HS-27A (cell line): ENCODE results near the gene NCAM1.
A peak's percentile ranks its signal among the peaks of the same experiment; 100 is the strongest.

Experiments
- DNase-seq: peaks from one replicate; pipeline ENCODE4 v3.0.0-alpha.2; 2012; ENCODE audit warnings: low read depth, missing footprints

Gene NCAM1

DNA sequence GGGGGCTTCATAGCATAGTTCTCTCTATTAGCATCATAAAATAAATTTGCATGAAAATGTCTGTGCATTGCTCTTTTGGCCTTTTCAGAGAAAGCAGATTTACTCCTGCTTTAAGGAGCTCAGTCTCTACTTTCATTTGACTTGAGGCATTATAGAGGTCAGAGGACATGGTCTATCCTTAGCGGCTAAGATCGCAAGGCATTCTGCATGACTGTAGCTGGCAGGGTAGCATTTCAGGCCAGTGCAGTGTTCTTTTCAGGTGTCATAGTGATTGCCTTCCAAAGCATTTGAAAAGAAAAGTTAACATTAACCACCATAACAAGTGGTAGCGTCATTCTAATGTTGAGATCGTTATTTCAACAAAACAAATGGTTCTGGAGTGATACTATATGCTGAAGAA is 126.5 kb downstream of the NCAM1 start:
- no peak for DNase-seq

DNA sequence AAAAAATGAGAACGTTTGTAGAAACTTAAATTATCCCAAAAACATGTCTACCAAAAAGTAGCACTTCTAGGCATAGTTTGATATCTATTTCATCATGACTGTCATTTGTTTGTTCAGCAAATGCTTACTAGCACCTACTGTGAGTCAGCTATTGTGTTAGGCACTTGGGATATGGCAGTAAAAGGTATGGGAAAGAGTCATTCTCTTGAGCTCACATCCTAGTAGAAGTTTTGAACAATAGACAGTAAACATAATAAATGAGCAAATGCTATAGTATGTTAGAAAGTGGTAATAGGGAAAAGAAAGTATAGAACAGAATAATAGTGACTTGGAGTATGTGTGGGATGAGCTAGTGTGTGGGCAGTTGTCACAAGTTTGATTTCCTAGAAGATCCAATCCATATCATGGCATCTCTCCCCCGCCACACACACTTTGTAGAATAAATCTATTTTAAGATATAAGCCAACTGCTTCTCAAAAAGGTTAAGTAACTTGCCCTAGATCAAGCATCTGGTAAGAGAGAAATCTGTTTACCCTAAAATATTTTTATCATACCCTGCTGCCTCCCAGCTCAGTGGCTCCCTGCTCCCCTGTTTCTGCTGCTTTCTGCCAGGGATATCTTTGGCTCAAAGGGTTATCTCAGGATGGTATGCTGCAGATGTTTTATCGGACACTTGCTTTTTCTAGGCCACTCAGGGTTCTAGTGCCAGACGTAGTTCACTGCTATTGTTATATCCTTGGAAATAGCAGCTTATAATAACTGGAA is 129.7 kb downstream of the NCAM1 start:
- DNase-seq, result no peak

DNA sequence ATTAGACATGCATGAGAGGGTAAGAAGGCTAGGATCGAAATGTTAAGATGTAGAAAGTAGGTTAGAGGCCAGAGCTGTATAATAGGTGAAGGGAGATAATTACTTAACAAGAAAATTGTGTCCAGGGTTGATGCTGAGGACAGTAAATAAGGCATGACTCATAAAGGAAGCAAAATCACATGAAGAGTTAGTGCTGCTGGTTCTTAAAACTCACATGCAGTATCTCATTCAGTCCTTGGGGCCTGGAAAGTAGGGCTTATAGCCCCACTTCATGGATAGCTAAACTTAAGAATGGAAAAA is 130.2 kb downstream of the NCAM1 start:
- DNase-seq, result no peak

DNA sequence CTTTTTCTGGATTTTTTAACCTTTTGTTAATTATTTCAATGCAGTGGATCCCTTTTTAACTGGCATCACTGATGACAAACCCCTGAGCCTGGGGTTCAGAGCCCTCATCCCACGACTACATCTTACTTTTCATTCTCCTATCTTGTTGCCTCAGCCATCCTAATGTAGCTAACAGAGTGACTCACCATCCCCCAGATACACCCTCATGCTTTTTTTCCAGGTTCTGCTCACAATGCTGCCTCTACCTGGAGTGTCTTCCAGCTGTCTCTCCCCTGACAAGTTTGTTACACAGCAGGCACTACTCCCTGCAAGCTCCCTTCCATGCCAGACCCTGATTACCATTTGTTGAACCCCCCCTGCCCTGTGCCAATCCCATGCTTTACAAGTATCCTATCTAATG is 135.4 kb downstream of the NCAM1 start:
- DNase-seq, result no peak

DNA sequence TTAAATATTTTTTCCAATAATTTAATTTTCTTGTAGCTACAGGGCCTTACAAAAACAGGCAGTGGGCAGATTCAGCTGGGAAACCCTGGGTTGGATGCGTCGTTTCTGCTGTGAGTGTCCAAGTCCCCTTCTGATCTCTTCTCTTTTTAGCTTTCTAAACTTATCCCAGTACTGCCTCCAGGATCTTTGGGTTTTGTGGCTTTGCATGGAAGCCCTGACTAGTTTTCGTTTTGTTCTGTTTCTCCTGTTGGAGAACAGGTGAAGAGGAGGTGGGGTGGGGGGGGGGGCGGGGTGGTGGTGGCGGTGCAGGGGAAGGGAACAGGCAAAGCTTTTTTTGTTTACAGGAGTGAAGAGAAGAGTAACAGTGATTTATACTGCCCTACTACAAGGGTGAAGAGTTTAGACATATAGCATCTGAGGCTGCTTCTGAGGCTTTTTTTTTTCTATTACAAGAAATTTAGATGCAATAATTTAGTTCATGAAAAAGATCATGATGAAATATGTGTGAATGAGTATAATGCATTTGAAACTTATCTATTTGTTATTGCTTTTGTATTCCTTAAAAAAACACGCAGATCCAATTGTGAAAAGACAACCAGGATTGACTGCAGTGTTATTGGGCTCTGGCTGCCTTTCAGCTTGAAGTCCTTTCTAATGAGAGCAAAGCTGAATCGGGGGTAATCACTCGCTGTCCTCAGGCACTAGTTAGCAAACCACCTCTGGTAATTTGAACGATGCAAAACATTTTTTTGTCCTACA is 142.9 kb downstream of the NCAM1 start:
- no peak for DNase-seq

DNA sequence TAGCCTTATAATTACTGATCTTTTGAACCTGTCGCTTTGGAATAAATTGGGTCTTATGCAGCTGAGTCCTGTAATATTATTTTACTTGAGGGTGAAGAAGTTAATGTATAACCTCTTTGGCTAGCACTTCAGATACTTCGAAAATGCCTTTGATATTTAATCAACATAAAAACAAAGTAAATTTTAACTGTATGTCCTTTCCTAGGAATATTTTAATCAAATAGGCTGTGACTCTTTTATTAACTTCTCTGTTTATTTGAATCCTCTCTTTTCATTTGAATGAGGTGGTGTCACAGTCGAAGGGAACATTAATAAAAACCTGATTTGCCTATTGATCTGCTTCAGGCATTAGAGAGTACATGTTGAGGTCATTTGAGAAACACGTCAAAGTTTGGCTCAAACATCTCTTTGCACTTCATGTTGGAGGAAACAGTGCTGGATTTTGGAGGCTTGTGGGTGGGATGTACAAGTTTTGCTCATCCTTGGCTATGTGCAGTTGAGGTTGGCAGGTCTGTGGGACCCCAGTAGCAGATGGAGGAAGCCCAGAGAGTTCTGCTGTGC is 143.6 kb downstream of the NCAM1 start:
- DNase-seq, result no peak

DNA sequence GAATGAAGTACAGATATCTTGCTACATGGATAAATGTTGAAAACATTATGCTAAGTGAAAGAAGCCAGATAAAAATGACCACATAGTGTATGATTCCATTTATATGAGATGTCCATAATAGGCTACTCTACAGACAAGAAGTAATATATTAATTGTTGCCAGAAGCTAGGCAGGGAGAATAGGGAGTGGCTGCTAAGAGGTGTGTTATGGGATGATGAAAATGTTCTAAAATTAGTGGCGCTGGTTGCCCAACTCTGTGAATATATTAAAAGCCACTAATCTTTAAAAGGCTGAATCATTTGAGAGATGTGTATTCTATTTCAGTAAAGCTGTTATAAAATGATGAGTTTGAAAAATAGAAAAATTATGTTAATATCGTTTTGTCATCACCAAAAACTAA is 144.4 kb downstream of the NCAM1 start:
- DNase-seq, result no peak

DNA sequence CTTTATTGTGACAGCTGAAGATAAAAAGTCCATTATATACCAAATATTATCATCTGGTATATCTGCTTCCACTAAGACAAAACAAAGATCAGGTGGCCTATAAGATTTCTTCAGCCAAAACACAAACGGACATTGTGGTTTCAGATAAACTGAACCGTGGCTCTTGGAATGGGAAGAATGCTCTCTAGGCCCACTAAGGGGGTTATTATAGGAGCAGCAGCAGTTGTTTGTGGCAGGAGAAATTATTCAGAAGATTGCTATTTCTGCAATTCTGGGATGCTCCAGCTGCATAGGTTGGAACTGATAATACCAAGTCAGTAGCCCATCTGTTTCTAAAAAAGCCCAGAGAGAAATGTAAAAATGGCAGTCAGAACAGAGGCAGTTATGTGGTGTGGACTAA is 145.3 kb downstream of the NCAM1 start:
- peak; percentile 45 for DNase-seq

DNA sequence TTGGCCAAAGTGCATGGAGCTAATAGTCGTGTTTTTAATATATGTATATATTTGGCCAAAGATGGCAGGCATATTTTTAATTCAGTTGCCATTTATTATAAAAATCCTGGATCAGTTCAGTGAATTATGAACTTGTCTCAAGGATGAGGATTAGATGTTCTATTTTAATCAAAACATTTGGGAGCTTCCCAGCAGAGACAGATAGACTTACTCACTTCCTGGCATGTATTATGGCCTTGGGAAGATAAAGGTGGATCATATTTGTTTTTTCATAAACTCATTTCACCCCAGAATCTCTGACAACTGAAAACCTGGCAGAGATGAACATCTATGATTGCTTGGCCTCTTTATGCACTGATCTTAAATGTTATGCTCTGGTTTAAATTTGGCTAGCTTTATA is 148.8 kb downstream of the NCAM1 start:
- no peak for DNase-seq

DNA sequence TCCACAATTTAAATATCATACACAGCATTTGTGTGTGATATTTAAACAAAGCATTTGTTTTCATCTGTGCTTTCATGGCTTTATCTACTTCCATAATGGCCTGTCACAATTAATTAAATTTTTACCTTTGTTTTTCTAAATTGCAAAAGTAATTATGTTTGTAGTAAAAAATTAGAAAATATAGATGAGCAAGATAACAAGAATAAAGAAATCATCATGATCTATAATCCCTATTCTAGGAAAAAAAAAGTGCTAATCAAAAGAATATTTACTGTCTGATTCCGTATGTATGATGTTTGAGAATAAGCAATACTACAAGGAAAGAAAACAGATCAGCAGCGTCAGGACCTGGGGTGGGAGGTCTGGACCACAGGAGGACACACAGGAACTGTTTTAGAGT is 149.9 kb downstream of the NCAM1 start:
- no peak for DNase-seq

DNA sequence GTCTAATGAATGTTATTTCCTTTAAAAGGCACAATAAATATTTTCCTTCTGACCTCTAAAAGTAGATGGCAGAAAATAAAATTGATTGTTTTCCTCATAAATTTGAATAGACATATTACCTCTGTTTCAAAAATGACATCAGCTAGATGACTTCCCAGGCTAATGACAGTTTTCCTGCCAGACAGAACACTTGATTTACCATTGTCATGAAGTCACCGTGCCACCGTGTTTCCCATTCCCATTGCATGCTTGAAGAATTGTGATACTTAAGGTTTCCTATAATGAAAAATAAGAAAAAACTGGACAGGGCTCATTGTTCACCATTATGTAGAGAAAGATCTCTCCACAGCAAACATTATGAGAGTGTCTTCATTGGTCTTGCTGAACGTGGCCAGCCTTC is 151.1 kb downstream of the NCAM1 start:
- DNase-seq, result no peak

DNA sequence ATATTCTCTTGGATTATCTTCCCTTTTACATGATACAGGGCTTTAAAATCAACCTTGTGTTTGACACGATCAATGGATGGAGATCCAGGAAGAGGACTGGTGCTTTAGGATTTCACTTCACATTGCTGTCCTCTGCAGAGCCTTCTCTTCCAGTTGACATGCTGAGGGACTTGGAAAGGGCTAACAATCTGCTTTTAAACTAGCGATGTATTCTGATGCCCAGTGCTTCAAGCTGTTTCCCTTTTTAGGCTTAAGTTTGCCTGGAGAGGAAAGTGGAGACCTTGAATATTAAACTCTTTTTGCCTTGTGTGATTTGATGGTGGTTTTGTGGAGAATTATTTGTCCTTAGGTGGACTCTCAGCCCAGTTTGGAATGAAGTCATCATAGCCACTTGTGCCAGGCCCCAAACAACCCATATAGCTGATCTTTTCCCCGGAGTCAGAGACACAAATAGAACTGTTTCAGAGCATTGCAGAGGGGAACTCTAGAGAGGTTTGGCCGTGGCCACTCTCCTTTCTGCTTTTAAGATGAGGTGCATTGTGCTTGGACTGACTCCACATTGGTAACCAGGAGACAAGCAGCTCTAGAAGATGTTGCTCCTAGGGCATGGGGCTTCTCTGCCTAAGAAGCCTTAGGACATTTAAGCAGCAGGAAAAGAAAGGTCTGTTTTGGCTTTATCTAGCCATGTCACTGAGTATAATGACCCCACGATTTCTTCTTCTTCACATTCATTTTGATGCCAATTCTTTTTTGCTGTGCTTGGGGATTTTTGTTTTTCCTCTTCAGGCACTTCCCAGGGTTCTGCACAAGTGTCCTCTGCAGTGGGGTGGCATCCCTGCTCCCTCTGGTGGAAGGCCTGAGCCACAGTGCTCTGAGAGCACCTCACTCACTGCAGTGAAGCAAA is 152.8 kb downstream of the NCAM1 start:
- DNase-seq, result no peak

DNA sequence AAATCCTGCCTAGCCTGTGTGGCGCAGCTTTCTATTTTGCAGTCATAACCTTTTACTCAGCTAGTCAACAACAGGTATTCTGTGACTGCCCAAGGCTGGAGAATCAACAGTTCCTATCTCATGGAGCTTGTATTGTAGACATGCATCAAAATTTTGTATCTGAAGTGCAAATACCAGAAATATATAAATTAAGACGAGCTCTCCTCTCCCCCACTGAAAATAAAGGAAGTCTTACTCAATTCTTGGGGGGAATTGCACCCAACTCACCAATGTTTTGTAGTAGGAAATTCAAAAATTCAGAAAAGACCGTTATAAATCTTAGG is 153.4 kb downstream of the NCAM1 start:
- DNase-seq, result no peak

DNA sequence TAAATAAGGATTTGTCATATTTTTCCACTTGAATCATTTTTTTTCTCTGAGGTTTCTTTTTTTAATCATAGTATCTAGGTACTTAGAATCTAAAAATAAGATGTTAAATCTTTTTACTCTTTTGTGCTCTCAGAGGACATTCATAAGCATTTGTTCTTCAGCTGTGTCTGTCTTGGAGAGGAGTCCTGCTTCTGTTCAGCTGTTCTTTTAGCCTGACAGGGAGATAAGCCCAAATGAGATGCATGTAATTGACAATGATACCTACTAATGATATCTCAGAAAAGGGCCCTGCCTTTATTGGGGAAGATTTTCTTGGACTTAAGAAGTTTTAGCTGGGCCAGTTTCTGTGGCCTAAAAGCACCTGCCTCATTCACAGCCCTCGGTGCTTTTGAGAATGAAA is 156.9 kb downstream of the NCAM1 start:
- DNase-seq, result no peak

DNA sequence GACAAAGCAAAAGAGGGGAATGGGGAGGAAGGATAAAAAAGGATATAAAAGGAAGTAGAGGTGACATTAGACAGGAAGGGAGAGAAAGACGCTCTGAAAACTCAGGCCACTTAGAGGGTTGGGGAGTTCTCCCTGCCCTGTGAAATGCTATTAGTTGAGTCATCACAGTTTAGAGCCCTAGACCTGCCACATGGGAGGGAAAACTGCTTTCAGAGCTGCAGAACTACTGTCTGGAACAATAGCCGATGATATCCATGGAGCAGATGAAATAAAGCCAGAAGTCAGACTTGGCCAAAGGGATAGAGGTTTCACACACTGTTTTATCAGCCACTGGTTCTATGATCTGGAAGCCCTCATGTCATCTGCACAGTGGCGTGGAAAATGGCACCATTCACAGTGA is 157.9 kb downstream of the NCAM1 start:
- DNase-seq, result no peak

DNA sequence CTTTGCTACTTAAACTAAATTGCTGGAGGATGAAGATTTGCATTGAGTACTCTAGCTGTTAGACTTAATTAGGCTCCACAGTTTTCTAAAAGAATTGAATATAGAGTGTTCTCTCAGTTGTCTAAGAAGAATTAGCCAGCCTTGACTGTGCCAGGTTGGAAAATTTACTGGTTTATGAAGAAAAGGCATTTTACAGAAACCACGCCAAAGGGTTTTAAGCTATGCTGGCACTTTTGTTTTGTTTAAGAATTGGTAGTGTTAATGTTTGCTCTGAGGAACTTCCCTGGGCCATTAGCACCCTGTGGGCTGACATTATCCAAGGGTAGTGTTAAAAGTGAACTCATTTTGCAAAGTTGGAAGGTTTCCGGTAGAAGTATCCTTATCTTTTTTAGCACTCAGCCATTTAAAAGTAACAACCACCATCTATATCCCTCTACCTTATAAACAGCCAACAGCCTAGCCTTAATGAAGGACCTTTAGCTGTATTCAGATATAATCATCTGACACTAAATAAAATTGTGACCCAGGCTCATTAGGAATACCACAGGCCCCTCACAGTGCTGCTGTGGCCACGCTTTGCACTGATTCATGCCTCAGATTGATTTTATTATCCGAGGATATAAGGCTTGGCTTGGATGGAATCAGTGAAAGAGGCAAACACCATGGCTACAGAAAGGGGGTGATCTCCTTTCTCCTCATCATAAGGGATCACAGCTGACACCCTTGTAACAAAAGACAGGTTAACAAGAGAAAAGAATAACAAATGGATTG is 158.9 kb downstream of the NCAM1 start:
- no peak for DNase-seq

DNA sequence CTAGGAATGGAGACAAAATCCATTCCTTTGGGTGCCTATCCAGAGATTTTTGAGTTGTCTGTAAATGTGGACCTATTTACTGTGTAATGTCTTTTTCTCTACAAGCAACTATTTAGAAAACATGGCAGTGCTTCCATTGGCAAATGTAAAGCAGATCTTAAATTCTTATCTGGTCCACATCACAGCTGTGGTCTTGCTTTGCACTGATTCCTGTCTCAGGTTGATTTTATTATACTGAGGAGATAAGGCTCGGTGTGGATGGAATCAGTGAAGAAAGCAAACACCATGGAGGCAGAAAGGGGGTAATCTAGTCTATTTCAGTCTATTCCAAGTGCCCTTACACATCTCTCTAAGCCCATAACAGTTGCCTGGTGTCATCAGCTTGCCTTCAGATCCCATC is 160.5 kb downstream of the NCAM1 start:
- DNase-seq, result no peak

DNA sequence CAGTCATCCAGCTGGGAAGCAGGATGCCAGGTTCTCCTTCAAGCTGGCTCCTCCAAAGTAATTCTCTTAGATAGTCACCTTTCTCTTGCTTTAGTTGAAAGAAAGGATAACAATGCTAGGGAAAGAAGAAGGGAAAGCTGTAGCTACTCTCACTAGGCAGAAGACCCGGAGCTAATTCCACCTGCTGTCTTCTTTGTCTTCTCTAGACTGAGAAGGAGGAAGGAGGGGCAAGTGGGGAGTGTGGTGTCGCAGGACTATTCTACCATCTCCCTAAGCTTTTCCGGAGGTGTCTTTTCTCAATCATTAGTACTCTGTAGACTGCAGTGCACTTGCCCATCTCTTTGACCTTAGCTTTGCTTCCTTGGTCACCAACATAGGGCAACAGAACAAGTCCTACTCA is 162.8 kb downstream of the NCAM1 start:
- no peak for DNase-seq

DNA sequence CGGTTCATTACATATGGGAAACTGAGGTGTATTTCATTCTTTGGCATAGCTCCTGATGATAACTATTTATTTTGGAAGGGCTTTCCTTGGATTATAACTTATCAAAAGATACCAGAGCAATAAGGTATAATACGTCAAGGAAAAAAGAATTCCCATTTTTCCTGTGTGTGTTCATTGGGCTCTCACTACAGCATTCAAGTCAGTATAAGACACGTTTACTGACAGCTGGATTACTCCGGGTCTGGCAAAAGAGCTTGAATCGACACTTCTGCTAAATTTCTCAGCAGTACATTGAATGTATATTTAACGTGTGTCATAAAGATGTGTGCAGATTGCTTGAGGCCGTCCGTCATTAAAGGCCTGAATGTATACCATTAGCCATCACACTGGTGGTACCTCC is 163.4 kb downstream of the NCAM1 start:
- DNase-seq, result no peak

DNA sequence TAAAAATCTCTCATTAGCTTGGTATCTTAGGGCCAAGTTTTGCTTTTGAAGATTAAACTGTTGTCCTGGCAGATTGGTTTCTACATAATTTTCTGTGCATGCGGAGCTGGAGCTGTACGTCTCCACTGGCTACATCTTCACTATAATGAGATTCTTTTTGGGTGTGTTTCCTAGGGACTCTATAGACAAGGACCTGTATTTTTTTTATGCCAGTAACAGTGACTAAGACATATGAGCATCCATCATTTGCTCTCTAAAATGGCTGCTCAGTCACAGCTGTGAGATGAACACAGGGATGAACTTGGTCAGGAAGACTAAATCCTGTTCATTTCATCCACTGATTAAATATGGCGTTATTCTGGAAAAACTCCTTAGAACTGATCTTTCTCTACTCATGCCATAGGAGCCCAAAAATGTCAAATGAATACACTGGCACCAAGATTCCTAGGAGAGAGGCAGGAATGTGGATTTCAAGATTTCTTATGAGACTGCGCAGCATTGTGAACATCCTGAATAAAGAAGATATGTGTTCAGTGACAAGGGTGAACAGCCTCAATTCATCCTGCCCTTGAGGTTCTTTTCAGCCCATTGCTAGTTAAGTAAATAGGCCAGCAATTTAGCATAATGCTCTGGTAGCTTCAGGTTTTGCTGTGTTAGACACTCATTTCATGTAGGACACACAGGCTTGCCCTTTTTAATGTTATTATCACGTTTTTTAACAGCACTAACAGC is 168.2 kb downstream of the NCAM1 start:
- no peak for DNase-seq

DNA sequence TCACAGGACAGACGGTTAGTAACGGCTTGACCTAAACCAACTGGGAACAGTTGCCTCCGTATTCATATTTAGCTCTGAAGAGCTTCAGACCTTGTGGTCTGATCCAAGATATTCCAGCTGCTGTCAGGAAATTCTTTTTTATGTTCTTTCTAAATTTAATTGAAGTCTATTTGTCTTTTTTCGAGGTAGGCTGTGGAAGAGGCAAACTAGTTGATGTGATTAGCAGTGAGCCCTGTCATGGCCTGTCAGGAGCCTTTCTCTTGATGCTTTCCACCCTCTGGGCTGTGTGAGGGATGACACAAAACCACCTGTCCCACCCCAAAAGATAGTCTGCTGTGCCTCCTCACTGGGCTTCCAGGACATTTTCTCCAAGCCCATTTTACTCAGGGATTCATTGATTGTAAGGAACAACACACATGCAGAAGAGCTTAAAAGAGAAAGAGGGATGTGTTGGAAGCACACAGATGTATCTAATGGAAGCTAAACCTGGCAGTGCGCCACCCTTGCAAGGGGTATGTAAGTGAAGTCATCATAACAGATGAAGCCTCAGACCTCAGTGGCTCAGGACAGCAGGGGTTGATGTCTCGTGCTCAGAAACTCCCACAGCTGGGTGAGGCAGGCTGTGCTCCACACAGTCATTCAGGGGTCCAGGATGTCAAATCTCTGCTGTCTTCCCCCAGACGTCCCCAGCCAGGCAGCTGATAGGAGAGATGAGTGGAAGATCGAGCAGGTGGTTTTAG is 170.0 kb downstream of the NCAM1 start:
- DNase-seq, result no peak
